Measurements from ENCODE around the gene GTF3C4. TPM values are rescaled to one million over a fixed set of nuclear protein-coding genes. Genes with fewer than 3 reads are reported as not detected.

Gene GTF3C4
- total RNA-seq, 1 donor from 2014 or later = 12.5 TPM

DNA sequence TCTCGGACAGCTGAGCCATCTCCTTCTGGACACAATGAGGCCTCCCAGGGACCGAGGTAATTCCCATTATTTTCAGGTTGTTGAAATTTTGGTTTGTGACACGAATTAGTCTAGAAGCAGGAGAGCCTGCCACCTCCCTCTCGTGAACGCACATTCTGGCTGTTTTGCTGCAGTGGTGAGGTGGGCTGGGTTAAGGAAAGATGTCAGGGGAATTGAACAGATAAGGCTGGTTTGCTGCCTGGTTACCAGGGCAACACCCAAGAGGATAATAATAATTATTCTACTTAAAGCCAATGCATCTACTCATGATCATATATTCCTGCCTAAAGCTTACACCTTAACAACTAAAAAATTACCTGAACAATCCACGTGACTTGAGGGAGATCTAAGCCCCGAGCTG lies 38.6 kb upstream of the GTF3C4 start:
- Histone ChIP-seq H3K36me3 (ENCODE audit: control insufficient read depth in 3 of 3, insufficient read depth in 3 of 3, low read length in 3 of 3) (peaks cover 31 to 56% (median 51%) of the 10 kb centered on the region in 3 donors), H3K9ac (ENCODE audit: low read depth in 1 of 3, low read length in 3 of 3) (no peak overlapping the region), H3K4me1 (ENCODE audit: control insufficient read depth in 3 of 3, insufficient read depth in 3 of 3, low read length in 3 of 3) (no peaks in the 10 kb centered on the region), H3K4me3 (ENCODE audit: low read length in 3 of 3) (no peak overlapping the region), H3K27ac (ENCODE audit: low read depth, low read length) (no peak overlapping the region), H3K9me3 (ENCODE audit: control insufficient read depth in 3 of 3, low read length in 3 of 3) (no peaks in the 10 kb centered on the region), H3K27me3 (ENCODE audit: control insufficient read depth in 3 of 3, insufficient read depth in 3 of 3, low read length in 3 of 3) (no peaks in the 10 kb centered on the region)

DNA sequence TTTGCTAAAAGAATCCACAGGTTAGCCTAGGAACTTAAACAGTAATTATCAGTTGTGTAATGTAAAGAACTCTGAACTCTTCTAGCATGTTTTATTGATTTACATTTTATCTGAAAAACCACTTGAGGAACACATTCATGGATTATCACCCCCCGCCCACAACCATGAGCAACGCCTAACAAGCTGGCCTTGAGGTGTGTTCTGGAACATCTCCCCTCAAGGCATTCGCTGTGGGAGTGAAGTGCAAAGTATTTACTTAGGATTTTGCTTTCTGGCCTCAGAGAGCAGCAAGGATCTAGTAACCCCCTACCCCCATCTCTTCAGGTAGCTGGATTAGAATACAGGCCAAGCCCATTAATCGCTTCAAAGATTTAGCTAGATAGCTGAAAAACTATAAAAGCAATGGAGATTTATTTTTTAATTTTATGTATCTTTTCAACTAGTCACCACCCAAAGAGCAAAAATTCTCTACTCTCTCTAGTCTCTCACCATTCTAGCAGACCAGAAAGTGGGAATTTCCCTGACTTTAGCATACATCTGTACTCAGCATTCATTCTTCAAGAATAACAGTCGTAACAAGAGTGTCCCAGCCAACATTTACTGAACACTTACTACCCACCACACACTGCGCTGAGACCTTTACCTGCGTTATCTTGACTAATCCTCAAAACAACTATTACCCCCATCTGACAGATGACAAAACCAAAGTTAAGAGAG lies 37.7 kb upstream of the GTF3C4 start:
- H3K9ac ChIP-seq (ENCODE audit: low read depth in 1 of 3, low read length in 3 of 3) = no peak overlapping the region
- H3K36me3 ChIP-seq (ENCODE audit: control insufficient read depth in 3 of 3, insufficient read depth in 3 of 3, low read length in 3 of 3) = peaks cover 35 to 55% (median 44%) of the 10 kb centered on the region in 3 donors
- no peaks in the 10 kb centered on the region for H3K27me3 ChIP-seq (ENCODE audit: control insufficient read depth in 3 of 3, insufficient read depth in 3 of 3, low read length in 3 of 3)
- no peaks in the 10 kb centered on the region for H3K9me3 ChIP-seq (ENCODE audit: control insufficient read depth in 3 of 3, low read length in 3 of 3)
- no peaks in the 10 kb centered on the region for H3K4me1 ChIP-seq (ENCODE audit: control insufficient read depth in 3 of 3, insufficient read depth in 3 of 3, low read length in 3 of 3)
- H3K27ac ChIP-seq (ENCODE audit: low read depth, low read length) = no peak overlapping the region
- no peak overlapping the region for H3K4me3 ChIP-seq (ENCODE audit: low read length in 3 of 3)

DNA sequence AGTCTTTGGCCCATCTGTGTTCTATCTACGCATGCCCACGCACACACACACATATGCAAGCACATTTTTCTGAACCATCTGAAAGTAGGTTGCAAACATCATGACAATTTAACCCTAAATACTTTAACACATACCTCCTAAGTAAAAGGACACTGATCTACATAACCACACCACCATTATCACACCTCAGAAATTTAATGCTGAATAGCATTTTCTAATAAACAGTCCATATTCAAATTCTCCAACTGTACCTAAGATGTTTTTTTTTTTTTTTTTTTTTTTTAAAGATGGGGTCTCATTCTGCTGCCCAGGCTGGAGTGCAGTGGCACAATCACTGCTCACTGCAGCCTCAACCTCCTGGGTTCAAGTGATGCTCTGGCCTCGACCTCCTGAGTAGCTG lies 35.9 kb upstream of the GTF3C4 start:
- Histone ChIP-seq H3K4me1 (ENCODE audit: control insufficient read depth in 3 of 3, insufficient read depth in 3 of 3, low read length in 3 of 3) (no peaks in the 10 kb centered on the region), H3K27me3 (ENCODE audit: control insufficient read depth in 3 of 3, insufficient read depth in 3 of 3, low read length in 3 of 3) (no peaks in the 10 kb centered on the region), H3K27ac (ENCODE audit: low read depth, low read length) (no peak overlapping the region), H3K9me3 (ENCODE audit: control insufficient read depth in 3 of 3, low read length in 3 of 3) (no peaks in the 10 kb centered on the region), H3K9ac (ENCODE audit: low read depth in 1 of 3, low read length in 3 of 3) (no peak overlapping the region), H3K36me3 (ENCODE audit: control insufficient read depth in 3 of 3, insufficient read depth in 3 of 3, low read length in 3 of 3) (peaks cover 25 to 42% (median 38%) of the 10 kb centered on the region in 3 donors), H3K4me3 (ENCODE audit: low read length in 3 of 3) (no peak overlapping the region)

DNA sequence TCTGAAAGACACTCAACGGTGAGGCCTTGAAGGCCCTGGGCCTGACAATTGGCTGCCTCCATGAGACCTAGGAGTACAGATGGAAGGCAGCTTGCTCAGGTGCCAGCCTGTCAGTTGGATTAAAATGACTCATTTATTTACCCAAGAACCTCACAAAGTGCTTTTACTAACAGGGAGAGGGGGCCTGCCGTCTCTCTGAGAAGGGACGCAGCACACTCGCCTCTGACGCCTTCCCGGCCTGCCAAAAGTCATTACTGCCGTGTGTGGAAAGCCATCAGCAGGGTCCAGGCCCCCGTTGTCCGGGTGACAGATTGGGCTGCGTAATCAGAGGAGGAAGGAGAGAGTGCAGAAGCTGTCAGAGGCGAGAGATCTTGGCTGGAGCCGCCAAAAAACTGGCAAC lies 32.9 kb upstream of the GTF3C4 start:
- Histone ChIP-seq H3K27me3 (ENCODE audit: control insufficient read depth in 3 of 3, insufficient read depth in 3 of 3, low read length in 3 of 3) (no peaks in the 10 kb centered on the region), H3K36me3 (ENCODE audit: control insufficient read depth in 3 of 3, insufficient read depth in 3 of 3, low read length in 3 of 3) (peaks cover 21 to 39% (median 34%) of the 10 kb centered on the region in 3 donors), H3K9ac (ENCODE audit: low read depth in 1 of 3, low read length in 3 of 3) (no peak overlapping the region), H3K9me3 (ENCODE audit: control insufficient read depth in 3 of 3, low read length in 3 of 3) (no peaks in the 10 kb centered on the region), H3K27ac (ENCODE audit: low read depth, low read length) (no peak overlapping the region), H3K4me3 (ENCODE audit: low read length in 3 of 3) (no peak overlapping the region), H3K4me1 (ENCODE audit: control insufficient read depth in 3 of 3, insufficient read depth in 3 of 3, low read length in 3 of 3) (no peaks in the 10 kb centered on the region)

DNA sequence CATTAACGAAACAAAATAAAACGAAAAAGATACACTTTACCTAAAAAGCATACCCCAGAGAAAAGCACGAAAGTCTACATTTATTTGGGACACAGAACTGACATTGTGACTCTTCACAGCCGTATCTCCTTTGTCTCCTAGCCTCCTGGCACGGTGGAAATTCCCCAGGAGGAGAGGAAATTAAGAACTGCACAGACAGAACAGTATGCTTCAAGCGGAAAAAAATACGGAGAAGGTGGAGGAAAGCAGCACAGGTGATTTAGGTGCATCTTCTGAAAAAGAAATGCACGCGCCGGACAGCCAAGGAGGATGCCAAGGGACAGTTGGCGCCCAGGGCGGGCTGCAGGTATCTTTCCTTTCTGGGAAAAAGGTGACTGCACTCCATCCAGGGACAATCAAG lies 32.5 kb upstream of the GTF3C4 start:
- H3K4me3 ChIP-seq (ENCODE audit: low read length in 3 of 3) = no peak overlapping the region
- no peaks in the 10 kb centered on the region for H3K27me3 ChIP-seq (ENCODE audit: control insufficient read depth in 3 of 3, insufficient read depth in 3 of 3, low read length in 3 of 3)
- H3K36me3 ChIP-seq (ENCODE audit: control insufficient read depth in 3 of 3, insufficient read depth in 3 of 3, low read length in 3 of 3) = peaks cover 21 to 39% (median 34%) of the 10 kb centered on the region in 3 donors
- no peaks in the 10 kb centered on the region for H3K4me1 ChIP-seq (ENCODE audit: control insufficient read depth in 3 of 3, insufficient read depth in 3 of 3, low read length in 3 of 3)
- no peak overlapping the region for H3K9ac ChIP-seq (ENCODE audit: low read depth in 1 of 3, low read length in 3 of 3)
- H3K9me3 ChIP-seq (ENCODE audit: control insufficient read depth in 3 of 3, low read length in 3 of 3) = no peaks in the 10 kb centered on the region
- H3K27ac ChIP-seq (ENCODE audit: low read depth, low read length) = no peak overlapping the region

DNA sequence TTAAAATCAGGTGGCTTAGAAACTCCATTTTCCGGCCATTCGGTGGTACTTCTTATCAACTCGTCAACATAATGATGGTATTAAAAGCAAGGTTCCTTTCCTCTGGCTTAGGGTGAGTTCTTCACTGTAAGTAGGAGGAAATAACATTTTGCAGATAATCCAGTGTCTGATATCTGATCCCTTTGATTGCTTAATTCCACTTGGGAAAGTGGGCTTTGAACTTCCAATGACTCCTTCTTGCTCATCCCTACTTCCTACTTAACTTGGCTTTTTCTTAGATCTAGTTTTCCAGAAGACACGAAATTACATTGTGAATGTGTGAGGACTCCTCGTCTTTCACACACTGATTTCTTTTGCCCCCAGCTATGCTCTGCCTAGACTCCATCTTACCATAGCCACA lies 32.0 kb upstream of the GTF3C4 start:
- peaks cover 21 to 41% (median 38%) of the 10 kb centered on the region in 3 donors for H3K36me3 ChIP-seq (ENCODE audit: control insufficient read depth in 3 of 3, insufficient read depth in 3 of 3, low read length in 3 of 3)
- no peak overlapping the region for H3K9ac ChIP-seq (ENCODE audit: low read depth in 1 of 3, low read length in 3 of 3)
- H3K27me3 ChIP-seq (ENCODE audit: control insufficient read depth in 3 of 3, insufficient read depth in 3 of 3, low read length in 3 of 3) = no peaks in the 10 kb centered on the region
- no peaks in the 10 kb centered on the region for H3K9me3 ChIP-seq (ENCODE audit: control insufficient read depth in 3 of 3, low read length in 3 of 3)
- no peak overlapping the region for H3K4me3 ChIP-seq (ENCODE audit: low read length in 3 of 3)
- no peak overlapping the region for H3K27ac ChIP-seq (ENCODE audit: low read depth, low read length)
- H3K4me1 ChIP-seq (ENCODE audit: control insufficient read depth in 3 of 3, insufficient read depth in 3 of 3, low read length in 3 of 3) = no peaks in the 10 kb centered on the region

DNA sequence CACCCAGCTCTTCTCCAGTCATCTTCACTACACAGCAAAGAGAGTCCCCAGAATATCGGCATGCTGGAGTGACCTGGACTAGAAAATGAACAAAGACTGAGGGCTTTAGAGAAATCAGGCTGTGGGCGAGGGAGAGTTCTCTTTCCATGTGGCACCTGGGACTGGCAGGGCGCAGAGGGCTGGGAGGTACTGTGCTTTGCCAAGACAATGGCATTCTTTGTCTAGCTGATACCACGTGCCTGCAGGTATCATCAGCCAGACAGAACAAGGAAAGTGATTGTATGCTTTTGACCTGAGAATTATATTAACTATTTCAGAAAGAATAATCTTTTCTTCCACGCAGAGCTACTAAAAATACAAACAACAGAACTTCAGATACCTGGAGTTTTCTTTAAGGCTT lies 30.9 kb upstream of the GTF3C4 start:
- Histone ChIP-seq H3K27me3 (ENCODE audit: control insufficient read depth in 3 of 3, insufficient read depth in 3 of 3, low read length in 3 of 3) (no peaks in the 10 kb centered on the region), H3K27ac (ENCODE audit: low read depth, low read length) (no peak overlapping the region), H3K4me1 (ENCODE audit: control insufficient read depth in 3 of 3, insufficient read depth in 3 of 3, low read length in 3 of 3) (no peaks in the 10 kb centered on the region), H3K36me3 (ENCODE audit: control insufficient read depth in 3 of 3, insufficient read depth in 3 of 3, low read length in 3 of 3) (peaks cover 22 to 47% (median 44%) of the 10 kb centered on the region in 3 donors), H3K9ac (ENCODE audit: low read depth in 1 of 3, low read length in 3 of 3) (no peak overlapping the region), H3K4me3 (ENCODE audit: low read length in 3 of 3) (no peak overlapping the region), H3K9me3 (ENCODE audit: control insufficient read depth in 3 of 3, low read length in 3 of 3) (no peaks in the 10 kb centered on the region)

DNA sequence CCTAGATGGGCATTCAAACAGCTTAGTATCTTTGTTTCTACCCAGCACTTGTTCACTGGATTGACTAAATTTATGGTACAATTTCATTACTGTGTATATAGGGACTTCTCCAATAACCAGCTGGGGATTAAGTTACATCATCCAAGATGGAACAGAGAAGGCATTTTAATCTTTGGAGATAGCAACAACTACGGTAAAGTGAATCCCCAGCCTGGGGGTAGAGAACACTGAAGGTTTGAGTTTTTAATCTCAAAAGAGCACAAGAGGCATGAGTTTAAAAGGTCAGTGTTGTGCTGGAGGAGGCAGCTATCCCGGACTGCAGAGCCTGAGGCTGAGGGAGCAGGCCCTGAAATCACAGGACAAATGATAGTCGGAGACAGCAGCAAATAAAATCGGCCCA lies 29.0 kb upstream of the GTF3C4 start:
- Histone ChIP-seq H3K27ac (ENCODE audit: low read depth, low read length) (no peak overlapping the region), H3K9ac (ENCODE audit: low read depth in 1 of 3, low read length in 3 of 3) (no peak overlapping the region), H3K36me3 (ENCODE audit: control insufficient read depth in 3 of 3, insufficient read depth in 3 of 3, low read length in 3 of 3) (peaks cover 39 to 62% (median 56%) of the 10 kb centered on the region in 3 donors), H3K9me3 (ENCODE audit: control insufficient read depth in 3 of 3, low read length in 3 of 3) (no peaks in the 10 kb centered on the region), H3K27me3 (ENCODE audit: control insufficient read depth in 3 of 3, insufficient read depth in 3 of 3, low read length in 3 of 3) (no peaks in the 10 kb centered on the region), H3K4me3 (ENCODE audit: low read length in 3 of 3) (no peak overlapping the region), H3K4me1 (ENCODE audit: control insufficient read depth in 3 of 3, insufficient read depth in 3 of 3, low read length in 3 of 3) (no peaks in the 10 kb centered on the region)

DNA sequence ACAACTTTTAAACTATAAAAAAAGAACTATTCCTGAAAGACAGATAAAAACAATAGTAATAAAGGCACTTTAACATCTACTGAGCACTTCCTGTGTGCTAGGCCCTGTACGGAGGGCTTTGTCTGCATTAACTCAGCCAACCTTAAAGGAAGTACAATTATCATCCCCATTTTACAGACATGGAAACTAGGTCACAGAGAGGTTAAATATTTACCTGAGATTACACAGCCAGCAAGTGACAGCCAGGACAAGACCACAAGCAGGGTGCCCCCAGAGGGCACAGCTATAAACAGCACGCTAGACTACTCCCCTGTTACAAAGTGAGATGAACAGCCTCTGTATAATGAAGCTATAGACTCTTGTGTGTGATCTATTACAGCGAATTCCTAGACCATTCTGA lies 26.0 kb upstream of the GTF3C4 start:
- Histone ChIP-seq H3K27me3 (ENCODE audit: control insufficient read depth in 3 of 3, insufficient read depth in 3 of 3, low read length in 3 of 3) (no peaks in the 10 kb centered on the region), H3K9me3 (ENCODE audit: control insufficient read depth in 3 of 3, low read length in 3 of 3) (no peaks in the 10 kb centered on the region), H3K4me1 (ENCODE audit: control insufficient read depth in 3 of 3, insufficient read depth in 3 of 3, low read length in 3 of 3) (no peaks in the 10 kb centered on the region), H3K27ac (ENCODE audit: low read depth, low read length) (no peak overlapping the region), H3K4me3 (ENCODE audit: low read length in 3 of 3) (no peak overlapping the region), H3K36me3 (ENCODE audit: control insufficient read depth in 3 of 3, insufficient read depth in 3 of 3, low read length in 3 of 3) (peaks cover 46 to 74% (median 70%) of the 10 kb centered on the region in 3 donors), H3K9ac (ENCODE audit: low read depth in 1 of 3, low read length in 3 of 3) (no peak overlapping the region)

DNA sequence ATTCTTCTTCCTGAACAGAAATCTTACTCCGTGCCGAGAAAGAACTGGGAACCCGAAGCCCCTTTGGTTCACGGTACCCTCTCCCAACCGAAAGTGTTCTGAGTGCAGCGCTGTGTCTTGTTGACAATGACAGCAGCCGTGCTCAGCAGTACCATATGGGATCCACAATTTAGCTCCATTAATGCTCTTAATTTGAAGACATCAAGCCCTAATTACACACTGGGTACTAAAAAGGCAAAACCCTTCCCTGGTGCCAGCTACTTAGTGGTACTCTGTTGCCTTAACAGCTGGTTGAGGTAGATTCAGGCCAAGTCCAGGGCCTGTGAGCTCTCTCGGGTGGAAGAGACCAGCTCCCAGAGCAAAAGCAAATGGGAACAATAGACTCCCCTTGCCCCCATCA lies 25.0 kb upstream of the GTF3C4 start:
- no peak overlapping the region for H3K9ac ChIP-seq (ENCODE audit: low read depth in 1 of 3, low read length in 3 of 3)
- peaks cover 48 to 76% (median 73%) of the 10 kb centered on the region in 3 donors for H3K36me3 ChIP-seq (ENCODE audit: control insufficient read depth in 3 of 3, insufficient read depth in 3 of 3, low read length in 3 of 3)
- H3K4me3 ChIP-seq (ENCODE audit: low read length in 3 of 3) = no peak overlapping the region
- no peak overlapping the region for H3K27ac ChIP-seq (ENCODE audit: low read depth, low read length)
- no peaks in the 10 kb centered on the region for H3K9me3 ChIP-seq (ENCODE audit: control insufficient read depth in 3 of 3, low read length in 3 of 3)
- no peaks in the 10 kb centered on the region for H3K4me1 ChIP-seq (ENCODE audit: control insufficient read depth in 3 of 3, insufficient read depth in 3 of 3, low read length in 3 of 3)
- no peaks in the 10 kb centered on the region for H3K27me3 ChIP-seq (ENCODE audit: control insufficient read depth in 3 of 3, insufficient read depth in 3 of 3, low read length in 3 of 3)

Data from skeletal muscle tissue (tissue), 4 donors.